GM12878 (cell line): ENCODE measurements around the gene GSAP. TPM values are rescaled to one million over a fixed set of nuclear protein-coding genes. Genes with fewer than 3 reads are reported as not detected.

Experiments used
- ATAC-seq: fragments of 200-7000 bp; cut with Tn5 transposase; 3 replicates; pipeline ENCODE4 v1.9.1; 2020; ENCODE audit warnings: mild to moderate bottlenecking, moderate library complexity
- BruUV-seq: library from RNA; stranded (reverse); fragments of 400-500 nt; replicated peaks from 2 replicates; lab custom pipeline; 2021; lab: Mats Ljungman, UMichigan
- CTCF ChIA-PET: fragments of 300-600 bp; sonication (Branson Sonifier 250); formaldehyde crosslinking; extraction: SDS; loops from one replicate; lab custom pipeline; 2021; ENCODE audit warnings: inconsistent platforms; lab: Yijun Ruan, JAX
- POLR2A ChIA-PET: fragments of 350-600 bp; formaldehyde crosslinking; extraction: SDS; loops from one replicate; lab custom pipeline; 2021; ENCODE audit warnings: inconsistent platforms; lab: Charles Lee
- RAD21 ChIA-PET: fragments of 300-600 bp; sonication (Branson Sonifier 250); formaldehyde crosslinking; loops from one replicate; lab custom pipeline; 2023; ENCODE audit warnings: antibody characterized with exemption; ENCODE audit not compliant: unreplicated experiment; lab: Charles Lee
- SMC1A ChIA-PET: fragments of 300-600 bp; sonication (Branson Sonifier 250); formaldehyde crosslinking; loops from one replicate; lab custom pipeline; 2023; ENCODE audit not compliant: unreplicated experiment, uncharacterized antibody; lab: Charles Lee
- DNase-seq: peaks from one replicate; pipeline ENCODE4 v3.0.0-alpha.2; 2011; ENCODE audit warnings: low read depth, low spot score
- FAIRE-seq: peaks from 3 replicates; lab custom pipeline; 2011; peaks lifted over from hg19 to GRCh38; lab: Jason Lieb, UNC
- H2AFZ ChIP-seq: 2 replicates; pipeline ENCODE4 v1.6.0; 2011; ENCODE audit warnings: low read depth, low read length, control low read depth; ENCODE audit not compliant: control insufficient read depth
- H3K27ac ChIP-seq: 2 replicates; pipeline ENCODE4 v1.5.1; 2011; ENCODE audit warnings: control low read depth; ENCODE audit not compliant: control insufficient read depth, insufficient read depth
- H3K27me3 ChIP-seq, 2 experiments: replicated peaks in 1 of 2; 2 replicates each; pipeline versions ENCODE4 v1.6.0 to v1.6.1; 2011; ENCODE audit warnings: low read length in 1 of 2; ENCODE audit not compliant: control insufficient read depth in 2 of 2, insufficient read depth in 2 of 2
- H3K36me3 ChIP-seq, 2 experiments: 2 replicates each; pipeline ENCODE4 v1.5.1; 2011; ENCODE audit warnings: low read length in 1 of 2; ENCODE audit not compliant: control insufficient read depth in 2 of 2, insufficient read depth in 2 of 2
- H3K4me1 ChIP-seq: 2 replicates; pipeline ENCODE4 v1.6.1; 2011; ENCODE audit warnings: mild to moderate bottlenecking, low read length, moderate library complexity, mixed read lengths; ENCODE audit not compliant: control insufficient read depth, insufficient read depth
- H3K4me2 ChIP-seq: 2 replicates; pipeline ENCODE4 v1.6.0; 2011; ENCODE audit warnings: control low read depth; ENCODE audit not compliant: control insufficient read depth, insufficient read depth
- H3K4me3 ChIP-seq: fragments of 200-600 bp; sonication (generic); 2 replicates; pipeline ENCODE4 v1.5.1; 2016
- H3K79me2 ChIP-seq: 2 replicates; pipeline ENCODE4 v1.6.0; 2011; ENCODE audit warnings: low read length; ENCODE audit not compliant: control insufficient read depth, insufficient read depth
- H3K9ac ChIP-seq: 2 replicates; pipeline ENCODE4 v1.8.0; 2011; ENCODE audit warnings: low read length, control low read depth, mixed read lengths; ENCODE audit not compliant: control insufficient read depth, insufficient read depth
- H3K9me3 ChIP-seq: replicated peaks from 3 replicates; pipeline ENCODE4 v1.5.1; 2011; ENCODE audit warnings: mild to moderate bottlenecking, low read length; ENCODE audit not compliant: control insufficient read depth, insufficient read depth
- H4K20me1 ChIP-seq: 2 replicates; pipeline ENCODE4 v1.6.0; 2011; ENCODE audit not compliant: control insufficient read depth, insufficient read depth
- BHLHE40 ChIP-seq, 2 experiments: fragments of 450-650 bp in 1 of 2; IDR thresholded peaks; 2 replicates each; pipeline ENCODE4 v1.6.1; 2011 to 2017; ENCODE audit warnings: low read depth in 2 of 2, borderline replicate concordance in 1 of 2, improper control_type of control experiment in 1 of 2, low read length in 1 of 2, mild to moderate bottlenecking in 1 of 2
- CHD1 ChIP-seq: IDR thresholded peaks from 2 replicates; pipeline ENCODE4 v1.6.1; 2012; ENCODE audit warnings: low read depth, low read length, improper control_type of control experiment
- EGR1 ChIP-seq, 2 experiments: IDR thresholded peaks; 1 replicate in 1 of 2; 2 replicates in 1 of 2; pipeline ENCODE4 v1.6.1; 2011 to 2012; ENCODE audit warnings: low read depth in 2 of 2, low read length in 2 of 2, borderline replicate concordance in 1 of 2, mild to moderate bottlenecking in 1 of 2, moderate library complexity in 1 of 2
- JUNB ChIP-seq: IDR thresholded peaks from 2 replicates; pipeline ENCODE4 v1.6.1; 2016; ENCODE audit warnings: antibody characterized with exemption, mild to moderate bottlenecking
- MEF2B ChIP-seq: fragments of 450-650 bp; IDR thresholded peaks from 2 replicates; pipeline ENCODE4 v1.6.1; 2018; ENCODE audit warnings: mild to moderate bottlenecking, moderate library complexity; ENCODE audit not compliant: partially characterized antibody, poor library complexity, severe bottlenecking
- PAX5 ChIP-seq: IDR thresholded peaks from 2 replicates; pipeline ENCODE4 v1.6.1; 2011; ENCODE audit warnings: low read depth, low read length, borderline replicate concordance
- POLR2A ChIP-seq: IDR thresholded peaks from 2 replicates; pipeline ENCODE4 v1.6.1; 2011; ENCODE audit warnings: low read depth, mild to moderate bottlenecking, low read length
- RAD51 ChIP-seq: fragments of 450-650 bp; IDR thresholded peaks from 2 replicates; pipeline ENCODE4 v1.6.1; 2016; ENCODE audit warnings: moderate library complexity, mild to moderate bottlenecking, inconsistent platforms
- RELA ChIP-seq: fragments of 450-650 bp; IDR thresholded peaks from 2 replicates; pipeline ENCODE4 v1.8.0; 2014; ENCODE audit warnings: borderline replicate concordance; ENCODE audit not compliant: partially characterized antibody
- SKIL ChIP-seq: fragments of 450-650 bp; IDR thresholded peaks from 2 replicates; pipeline ENCODE4 v1.6.1; 2017; ENCODE audit warnings: mild to moderate bottlenecking, low read depth, inconsistent platforms; ENCODE audit not compliant: poor library complexity, severe bottlenecking
- SMAD5 ChIP-seq: IDR thresholded peaks from 2 replicates; pipeline ENCODE4 v1.6.1; 2016; ENCODE audit warnings: antibody characterized with exemption, low read depth
- STAT3 ChIP-seq: IDR thresholded peaks from 2 replicates; pipeline ENCODE4 v1.6.1; 2011; ENCODE audit warnings: low read depth, low read length, improper control_type of control experiment
- TAF1 ChIP-seq: IDR thresholded peaks from 2 replicates; pipeline ENCODE4 v1.6.1; 2011; ENCODE audit warnings: mild to moderate bottlenecking, low read depth, low read length, borderline replicate concordance
- ZNF24 ChIP-seq: fragments of 450-650 bp; IDR thresholded peaks from 2 replicates; pipeline ENCODE4 v1.6.1; 2017; ENCODE audit warnings: antibody characterized with exemption, mild to moderate bottlenecking
- WGBS: methylation state at CpG from one replicate; pipeline ENCODE4 v1.1.6; 2016; ENCODE audit warnings: low lambda C conversion rate; ENCODE audit not compliant: insufficient replicate concordance, insufficient coverage; ENCODE audit errors: missing lambda C conversion rate; 5-methylcytosine and 5-hydroxymethylcytosine counted together
- in situ Hi-C: fragments of 300-500 bp; cut with MboI; formaldehyde crosslinking; loops from 9 replicates; pipeline ENCODE4 v1.14.3; 2018; ENCODE audit warnings: mixed read lengths
- intact Hi-C: fragments of 100-400 bp; cut with micrococcal nuclease; formaldehyde crosslinking; loops from one replicate; pipeline ENCODE4 v1.14.2; 2022; ENCODE audit not compliant: unreplicated experiment
- polyA plus RNA-seq, 11 experiments: library from polyadenylated mRNA; depleted of rRNA in 4 of 11; unstranded in 6 of 11; stranded (reverse) in 5 of 11; fragments of >200 nt; fragmentation: Nextera tagmentation in 4 of 11; fragmentation: Illumina TruSeq in 1 of 11; extraction: Ambion mirVana in 4 of 11; extraction: Trizol in 1 of 11; gene quantifications; 1 replicate in 1 of 11; 2 replicates in 10 of 11; pipeline versions ENCODE4 v1.2.1 to v1.2.3, GENCODE V29; 2011 to 2016; ENCODE audit warnings: inconsistent platforms in 2 of 11, missing spikeins in 2 of 11, low read depth in 1 of 11
- total RNA-seq, 4 experiments: library from RNA; depleted of rRNA in 3 of 4; stranded (reverse); fragments of >200 nt in 3 of 4; fragmentation: Illumina TruSeq in 1 of 4; extraction: Trizol in 1 of 4; gene quantifications; 2 replicates each; pipeline versions ENCODE4 v1.2.1 to v1.2.3, GENCODE V29; 2013 to 2021
- TF ChIP-seq, protein P1 (sequence below): fragments of 450-650 bp; conservative IDR thresholded peaks from 2 replicates; pipeline ENCODE4 v1.6.1; 2017; ENCODE audit warnings: mild to moderate bottlenecking, moderate library complexity
- TF ChIP-seq, protein P2 (sequence below): IDR thresholded peaks from 2 replicates; pipeline ENCODE4 v1.6.1; 2011; ENCODE audit warnings: borderline replicate concordance, low read depth, mild to moderate bottlenecking, moderate library complexity, low read length; ENCODE audit not compliant: insufficient read depth, poor library complexity, severe bottlenecking
- TF ChIP-seq, protein P3 (sequence below): fragments of 450-650 bp; IDR thresholded peaks from 2 replicates; pipeline ENCODE4 v1.6.1; 2014; ENCODE audit warnings: mild to moderate bottlenecking

Gene GSAP
- total and polyA plus RNA-seq, 10 of the 15 experiments (the other 5 are each of a cell fraction or from before 2014, with no cell fraction given) = 6.6 to 38.1 (median 21.8) TPM

DNA sequence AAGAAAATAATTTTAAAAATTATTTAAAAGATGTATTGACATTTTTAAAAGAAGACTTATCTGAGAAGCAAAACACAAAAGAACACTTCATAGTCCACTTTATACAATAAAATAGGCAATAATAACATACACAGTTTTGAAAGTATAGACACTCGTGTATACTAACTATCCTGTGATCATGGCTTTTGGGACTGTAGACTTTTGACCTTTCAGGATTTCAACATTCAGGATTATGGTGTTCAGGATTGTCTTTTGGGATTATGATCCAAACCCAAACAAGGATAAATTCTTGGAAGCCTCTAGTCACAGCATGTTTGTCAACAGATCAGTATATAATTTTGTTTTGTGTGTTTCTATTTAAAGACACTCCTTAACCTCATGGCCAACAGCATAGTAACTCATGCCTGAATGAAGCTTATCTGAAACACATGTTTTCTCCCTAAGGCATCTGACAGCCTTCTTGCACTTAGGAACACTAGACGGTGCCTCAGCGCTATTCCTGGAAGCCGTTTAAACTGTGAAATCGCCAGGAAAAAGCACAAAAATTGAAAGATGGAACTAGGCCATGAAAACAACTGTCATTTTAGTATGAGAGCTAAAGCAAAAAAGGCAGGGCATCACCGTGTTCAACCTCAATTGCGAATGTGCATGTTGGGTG, 29.9 kb downstream of the GSAP start (continued):
- TF ChIP-seq RELA (no peak), CHD1 (no peak)
- TF ChIP-seq, protein P1, sequence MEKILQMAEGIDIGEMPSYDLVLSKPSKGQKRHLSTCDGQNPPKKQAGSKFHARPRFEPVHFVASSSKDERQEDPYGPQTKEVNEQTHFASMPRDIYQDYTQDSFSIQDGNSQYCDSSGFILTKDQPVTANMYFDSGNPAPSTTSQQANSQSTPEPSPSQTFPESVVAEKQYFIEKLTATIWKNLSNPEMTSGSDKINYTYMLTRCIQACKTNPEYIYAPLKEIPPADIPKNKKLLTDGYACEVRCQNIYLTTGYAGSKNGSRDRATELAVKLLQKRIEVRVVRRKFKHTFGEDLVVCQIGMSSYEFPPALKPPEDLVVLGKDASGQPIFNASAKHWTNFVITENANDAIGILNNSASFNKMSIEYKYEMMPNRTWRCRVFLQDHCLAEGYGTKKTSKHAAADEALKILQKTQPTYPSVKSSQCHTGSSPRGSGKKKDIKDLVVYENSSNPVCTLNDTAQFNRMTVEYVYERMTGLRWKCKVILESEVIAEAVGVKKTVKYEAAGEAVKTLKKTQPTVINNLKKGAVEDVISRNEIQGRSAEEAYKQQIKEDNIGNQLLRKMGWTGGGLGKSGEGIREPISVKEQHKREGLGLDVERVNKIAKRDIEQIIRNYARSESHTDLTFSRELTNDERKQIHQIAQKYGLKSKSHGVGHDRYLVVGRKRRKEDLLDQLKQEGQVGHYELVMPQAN = no peak

DNA sequence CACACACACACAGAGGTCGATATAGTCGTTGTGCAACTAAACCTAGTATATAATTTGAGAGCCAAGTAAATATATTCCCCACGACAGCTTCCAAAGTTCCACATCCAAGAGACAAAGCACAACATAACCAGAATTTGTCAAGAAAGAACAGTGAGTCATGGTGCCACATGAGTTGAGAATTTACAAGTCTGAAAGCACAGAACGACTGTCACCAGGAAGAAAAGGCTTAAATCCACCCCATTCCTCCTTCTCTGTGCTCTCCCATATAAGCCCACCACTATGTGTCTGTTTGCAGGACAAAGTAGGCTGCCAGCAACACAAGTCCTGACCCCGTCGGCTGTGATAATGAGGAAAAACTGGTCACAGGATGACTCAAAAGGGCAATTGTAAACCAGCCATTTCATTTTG, 32.8 kb downstream of the GSAP start:
- DNase-seq = no peak
- H3K27me3 ChIP-seq = no peaks in the 10 kb centered on the region
- in situ Hi-C loops = no loop called here
- CTCF ChIA-PET = no interaction called here
- H3K4me2 ChIP-seq = no peak overlapping the region
- H3K9ac ChIP-seq = no peak overlapping the region
- no peaks in the 10 kb centered on the region for H3K4me1 ChIP-seq
- POLR2A ChIA-PET = no interaction called here
- RAD21 ChIA-PET = no interaction called here
- WGBS = 62% methylated on average over 6 of the region's 6 CpGs
- SMC1A ChIA-PET = interaction anchor here (0.9 kb wide), 1 partner anchor 9 kb away, joined by 3 read pairs; no protein-coding TSS in a partner anchor
- no peak for FAIRE-seq
- H3K79me2 ChIP-seq = no peaks in the 10 kb centered on the region
- intact Hi-C loops = no loop called here
- no peaks in the 10 kb centered on the region for H3K9me3 ChIP-seq
- H3K27ac ChIP-seq = no peak overlapping the region
- no peak overlapping the region for H2AFZ ChIP-seq
- H3K4me3 ChIP-seq = no peak overlapping the region
- H4K20me1 ChIP-seq = no peaks in the 10 kb centered on the region
- no TSS peak for BruUV-seq
- no peak for ATAC-seq
- 0 out of 4 replicates have a peak, but pooled peaks cover 0 to 5% of the 10 kb centered on the region in 2 experiments for H3K36me3 ChIP-seq
- TF ChIP-seq JUNB (no peak), MEF2B (no peak), EGR1 (IDR thresholded peaks at IDR 0.05; ENCODE audit: borderline replicate concordance in 1 of 2, low read depth in 2 of 2, low read length in 2 of 2) (no peak), PAX5 (no peak), RAD51 (no peak), BHLHE40 (IDR thresholded peaks at IDR 0.05; ENCODE audit: borderline replicate concordance in 1 of 2, low read depth in 2 of 2, low read length in 1 of 2) (no peak), SMAD5 (no peak), POLR2A (no peak), SKIL (no peak), STAT3 (no peak), ZNF24 (no peak), TAF1 (no peak)
- TF ChIP-seq, protein P2, sequence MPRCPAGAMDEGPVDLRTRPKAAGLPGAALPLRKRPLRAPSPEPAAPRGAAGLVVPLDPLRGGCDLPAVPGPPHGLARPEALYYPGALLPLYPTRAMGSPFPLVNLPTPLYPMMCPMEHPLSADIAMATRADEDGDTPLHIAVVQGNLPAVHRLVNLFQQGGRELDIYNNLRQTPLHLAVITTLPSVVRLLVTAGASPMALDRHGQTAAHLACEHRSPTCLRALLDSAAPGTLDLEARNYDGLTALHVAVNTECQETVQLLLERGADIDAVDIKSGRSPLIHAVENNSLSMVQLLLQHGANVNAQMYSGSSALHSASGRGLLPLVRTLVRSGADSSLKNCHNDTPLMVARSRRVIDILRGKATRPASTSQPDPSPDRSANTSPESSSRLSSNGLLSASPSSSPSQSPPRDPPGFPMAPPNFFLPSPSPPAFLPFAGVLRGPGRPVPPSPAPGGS = no peak
- TF ChIP-seq, protein P3, sequence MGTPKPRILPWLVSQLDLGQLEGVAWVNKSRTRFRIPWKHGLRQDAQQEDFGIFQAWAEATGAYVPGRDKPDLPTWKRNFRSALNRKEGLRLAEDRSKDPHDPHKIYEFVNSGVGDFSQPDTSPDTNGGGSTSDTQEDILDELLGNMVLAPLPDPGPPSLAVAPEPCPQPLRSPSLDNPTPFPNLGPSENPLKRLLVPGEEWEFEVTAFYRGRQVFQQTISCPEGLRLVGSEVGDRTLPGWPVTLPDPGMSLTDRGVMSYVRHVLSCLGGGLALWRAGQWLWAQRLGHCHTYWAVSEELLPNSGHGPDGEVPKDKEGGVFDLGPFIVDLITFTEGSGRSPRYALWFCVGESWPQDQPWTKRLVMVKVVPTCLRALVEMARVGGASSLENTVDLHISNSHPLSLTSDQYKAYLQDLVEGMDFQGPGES = no peak
